Stomach (tissue), 4 donors: ENCODE measurements around the gene E2F8.

Experiments used
- CTCF ChIP-seq, 7 experiments: fragments of 450-650 bp in 4 of 7; fragments of 200-600 bp in 3 of 7; sonication (generic) in 3 of 7; IDR thresholded peaks; one replicate each; pipeline ENCODE4 v1.5.1; 2016 to 2019; ENCODE audit warnings: antibody characterized with exemption in 7 of 7, control low read depth in 2 of 7, mild to moderate bottlenecking in 1 of 7
- POLR2AphosphoS5 ChIP-seq, 3 donors: sonication (generic); formaldehyde crosslinking; IDR thresholded peaks; one replicate each; pipeline ENCODE4 v1.6.1; 2016; ENCODE audit warnings: antibody characterized with exemption in 3 of 3

- TF ChIP-seq POLR2AphosphoS5 (IDR thresholded peaks at IDR 0.05) (no peak), CTCF (IDR thresholded peaks at IDR 0.05) (no peak)
Measured at GRCh38 chr11:19283991-19284390, 43.2 kb upstream of the E2F8 start.
